Mesenteric fat pad (tissue), 1 donor: ENCODE measurements around the gene TECRL. TPM values are rescaled to one million over a fixed set of nuclear protein-coding genes. Genes with fewer than 3 reads are reported as not detected.

Experiments used
- DNase-seq: peaks from one replicate; pipeline ENCODE4 v3.0.0-alpha.2; 2020; ENCODE audit warnings: low spot score
- total RNA-seq: library from RNA; stranded (reverse); fragmentation: NEBNext Ultra II Directional; extraction: Animal tissue kit (Norgen Biotek cat#: 25700); gene quantifications from one replicate; pipeline ENCODE4 v1.2.1, GENCODE V29; 2021
- donor health status: DM: yes; HTN: yes; CAD: no.

TECRL gene
- total RNA-seq, 1 donor from 2014 or later, result not detected

GRCh38 chr4:64330143-64330542 is 79.1 kb downstream of the TECRL start:
- DNase-seq, result no peak

- DNase-seq, result no peak
Measured at GRCh38 chr4:64327237-64327636, 82.0 kb downstream of the TECRL start.

GRCh38 chr4:64326507-64326906 is 82.7 kb downstream of the TECRL start:
- no peak for DNase-seq

- DNase-seq, result no peak
Measured at GRCh38 chr4:64306255-64306565, 103.0 kb downstream of the TECRL start.

- no peak for DNase-seq
Measured at GRCh38 chr4:64305565-64306254, 103.5 kb downstream of the TECRL start.

GRCh38 chr4:64272432-64272831 is 136.8 kb downstream of the TECRL start:
- no peak for DNase-seq

GRCh38 chr4:64271601-64272081 is 137.6 kb downstream of the TECRL start:
- no peak for DNase-seq

- DNase-seq, result no peak
Measured at GRCh38 chr4:64266669-64267068, 142.6 kb downstream of the TECRL start.

GRCh38 chr4:64266263-64266662 is 143.0 kb downstream of the TECRL start:
- no peak for DNase-seq

GRCh38 chr4:64251781-64252180 is 157.5 kb downstream of the TECRL start:
- no peak for DNase-seq

GRCh38 chr4:64250488-64250887 is 158.8 kb downstream of the TECRL start:
- DNase-seq, result no peak

GRCh38 chr4:64250061-64250460 is 159.2 kb downstream of the TECRL start:
- DNase-seq, result no peak

- DNase-seq, result no peak
Measured at GRCh38 chr4:64248186-64248585, 161.1 kb downstream of the TECRL start.

- no peak for DNase-seq
Measured at GRCh38 chr4:64230709-64231310, 178.4 kb downstream of the TECRL start.
